ENCODE results near the gene ASMTL. TPM values are rescaled to one million over a fixed set of nuclear protein-coding genes. Genes with fewer than 3 reads are reported as not detected.

The ASMTL gene
- total and polyA plus RNA-seq, 8 donors = 11.2 to 25.9 (median 16.3) TPM

DNA sequence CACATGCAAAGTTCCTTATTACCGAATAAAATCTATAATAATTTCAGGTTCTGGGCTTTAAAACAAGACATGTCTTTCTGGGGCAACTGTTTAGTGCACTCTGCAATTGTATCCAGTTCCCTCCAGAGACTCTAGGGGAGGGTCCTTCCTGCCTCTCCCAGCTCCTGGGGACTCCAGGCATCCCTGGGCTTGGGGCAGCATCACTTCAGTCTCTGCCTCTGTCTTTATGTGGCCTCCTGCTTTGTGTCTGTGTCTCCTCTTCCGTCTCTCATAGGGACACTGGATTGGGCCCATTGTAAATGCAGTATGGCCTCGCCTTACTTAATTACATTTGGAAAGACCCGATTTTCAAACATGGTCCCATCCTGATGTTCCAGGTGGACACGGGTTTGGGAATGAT, 10.9 kb upstream of the ASMTL start:
- FAIRE-seq = no peak
- DNase-seq = no peak
- ATAC-seq = no peak

GRCh38 chrX:1462596-1463251, 10.0 kb upstream of the ASMTL start:
- ATAC-seq (peak in 3 of 4 donors; percentile 17 to 41 (median 27)), FAIRE-seq (no peak), DNase-seq (peak in 1 of 6 donors; percentile 10)
- Histone ChIP-seq H3K9me3 (no peaks in the 10 kb centered on the region), H3K36me3 (no peaks in the 10 kb centered on the region), H3K27ac (no peak overlapping the region), H3K4me3 (no peak overlapping the region), H3K4me1 (no peaks in the 10 kb centered on the region), H3K27me3 (peaks cover 0 to 6% (median 0%) of the 10 kb centered on the region in 4 donors)
- intact Hi-C loops (cut with DNase I) = loop anchor here in 1 of 3 donors (10.0 kb wide), 1 partner anchor 112 kb away; no protein-coding TSS in a partner anchor
- WGBS, 2 donors = 60 to 65% methylated on average over 19 of the region's 19 CpGs
- TF ChIP-seq, protein P1, sequence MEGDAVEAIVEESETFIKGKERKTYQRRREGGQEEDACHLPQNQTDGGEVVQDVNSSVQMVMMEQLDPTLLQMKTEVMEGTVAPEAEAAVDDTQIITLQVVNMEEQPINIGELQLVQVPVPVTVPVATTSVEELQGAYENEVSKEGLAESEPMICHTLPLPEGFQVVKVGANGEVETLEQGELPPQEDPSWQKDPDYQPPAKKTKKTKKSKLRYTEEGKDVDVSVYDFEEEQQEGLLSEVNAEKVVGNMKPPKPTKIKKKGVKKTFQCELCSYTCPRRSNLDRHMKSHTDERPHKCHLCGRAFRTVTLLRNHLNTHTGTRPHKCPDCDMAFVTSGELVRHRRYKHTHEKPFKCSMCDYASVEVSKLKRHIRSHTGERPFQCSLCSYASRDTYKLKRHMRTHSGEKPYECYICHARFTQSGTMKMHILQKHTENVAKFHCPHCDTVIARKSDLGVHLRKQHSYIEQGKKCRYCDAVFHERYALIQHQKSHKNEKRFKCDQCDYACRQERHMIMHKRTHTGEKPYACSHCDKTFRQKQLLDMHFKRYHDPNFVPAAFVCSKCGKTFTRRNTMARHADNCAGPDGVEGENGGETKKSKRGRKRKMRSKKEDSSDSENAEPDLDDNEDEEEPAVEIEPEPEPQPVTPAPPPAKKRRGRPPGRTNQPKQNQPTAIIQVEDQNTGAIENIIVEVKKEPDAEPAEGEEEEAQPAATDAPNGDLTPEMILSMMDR (IDR thresholded peaks at IDR 0.05) = no peak

More for the DNA sequence above, 10.9 kb upstream of the ASMTL start:
- 44 to 61% methylated on average over 5 of the region's 5 CpGs for WGBS, 2 donors
- no peak overlapping the region for H3K4me3 ChIP-seq
- no peaks in the 10 kb centered on the region for H3K36me3 ChIP-seq
- TF ChIP-seq, protein P1 (IDR thresholded peaks at IDR 0.05) = no peak
- no peaks in the 10 kb centered on the region for H3K9me3 ChIP-seq
- no peaks in the 10 kb centered on the region for H3K4me1 ChIP-seq
- H3K27ac ChIP-seq = no peak overlapping the region
- intact Hi-C loops (cut with DNase I) = loop anchor here in 1 of 3 donors (10.0 kb wide), 1 partner anchor 111 kb away; no protein-coding TSS in a partner anchor
- peaks cover 0 to 6% (median 0%) of the 10 kb centered on the region in 4 donors for H3K27me3 ChIP-seq

- intact Hi-C loops (cut with DNase I) = loop anchor here in 1 of 3 donors (10.0 kb wide), 1 partner anchor 113 kb away; no protein-coding TSS in a partner anchor
Observed at GRCh38 chrX:1462110-1462509, 9.4 kb upstream of the ASMTL start.

DNA sequence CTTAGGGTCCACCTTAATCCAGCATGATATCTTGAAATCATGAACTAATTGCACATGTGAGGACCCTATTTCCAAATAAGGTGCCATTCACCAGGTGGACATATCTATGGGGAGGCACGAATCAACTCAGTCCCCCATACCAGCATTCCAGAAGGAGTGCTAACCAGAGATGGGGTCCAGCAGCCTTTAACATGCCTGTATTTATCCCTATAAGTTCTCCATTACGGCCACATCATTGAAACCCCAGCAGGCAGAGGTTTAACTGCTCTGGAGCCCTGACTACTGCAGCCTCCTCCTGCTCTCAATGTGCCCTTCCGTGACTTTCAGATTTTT, 3.2 kb upstream of the ASMTL start:
- DNase-seq (peak in 1 of 6 donors; percentile 4), ATAC-seq (no peak), FAIRE-seq (no peak)
- H3K27ac ChIP-seq = no peak overlapping the region
- no peaks in the 10 kb centered on the region for H3K9me3 ChIP-seq
- TF ChIP-seq, protein P1 (IDR thresholded peaks at IDR 0.05) = no peak
- intact Hi-C loops (cut with DNase I) = loop anchor here in 1 of 3 donors (5.0 kb wide), 1 partner anchor 1136 kb away; no protein-coding TSS in a partner anchor
- WGBS, 2 donors = 47 to 52% methylated on average over 3 of the region's 3 CpGs
- H3K4me1 ChIP-seq = peaks cover 0 to 8% (median 4%) of the 10 kb centered on the region in 3 donors
- H3K36me3 ChIP-seq = no peaks in the 10 kb centered on the region
- no peak overlapping the region for H3K4me3 ChIP-seq
- H3K27me3 ChIP-seq = no peaks in the 10 kb centered on the region

More at GRCh38 chrX:1462110-1462509, 9.4 kb upstream of the ASMTL start:
- H3K36me3 ChIP-seq = no peaks in the 10 kb centered on the region
- ATAC-seq = no peak
- no peak for DNase-seq
- H3K27ac ChIP-seq = no peak overlapping the region
- TF ChIP-seq, protein P1 (IDR thresholded peaks at IDR 0.05) = no peak
- H3K4me3 ChIP-seq = no peak overlapping the region
- H3K4me1 ChIP-seq = no peaks in the 10 kb centered on the region
- no peaks in the 10 kb centered on the region for H3K27me3 ChIP-seq
- FAIRE-seq = peak; percentile 94
- H3K9me3 ChIP-seq = no peaks in the 10 kb centered on the region
